ENCODE measurements around the gene PIH1D2.

GRCh38 chr11:112044961-112045360 lies 28.9 kb downstream of the PIH1D2 start:
- TF ChIP-seq ZBTB17 (CRISPR knock-in tag; IDR thresholded peaks at IDR 0.05) (no peak), ERF (CRISPR knock-in tag; IDR thresholded peaks at IDR 0.05) (no peak), ZKSCAN8 (CRISPR knock-in tag; IDR thresholded peaks at IDR 0.05) (0 out of 2 replicates have a peak, but pooled peaks have one; percentile 31)
